ENCODE measurements around the gene TACC2.
"Not testable (repeated sequence)": the region's sequence is repeated elsewhere in the genome, so short reads cannot be mapped to it uniquely, and the experiment has no call there.

TACC2 gene

DNA sequence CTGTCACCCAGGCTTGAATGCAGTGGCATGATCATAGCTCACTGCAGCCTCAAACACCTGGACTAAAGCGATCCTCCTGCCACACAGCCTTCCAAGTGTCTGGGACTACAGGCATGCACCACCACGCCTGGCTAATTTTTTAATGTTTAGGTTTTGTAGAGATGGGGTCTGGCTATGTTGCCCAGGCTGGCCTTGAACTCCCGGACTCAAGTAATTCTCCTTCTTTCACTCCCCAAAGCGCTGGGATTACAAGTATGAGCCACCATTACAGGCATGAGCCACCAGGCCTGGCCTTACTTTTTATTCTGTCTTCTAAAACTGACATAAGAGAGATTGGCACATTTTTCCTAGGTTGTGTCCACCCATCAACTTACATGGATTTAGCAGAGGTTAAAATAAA lies 33.3 kb downstream of the TACC2 start:
- no peak for ATAC-seq
- TF ChIP-seq CSDC2 (CRISPR knock-in tag; IDR thresholded peaks at IDR 0.05) = no peak
- TF ChIP-seq CREB5 (CRISPR knock-in tag; IDR thresholded peaks at IDR 0.05; ENCODE audit: low read depth) = no peak
- no peak for TF ChIP-seq ZNF70 (CRISPR knock-in tag; IDR thresholded peaks at IDR 0.05)
- no peak for TF ChIP-seq RARB (CRISPR knock-in tag; IDR thresholded peaks at IDR 0.05)
- TF ChIP-seq, protein P1, sequence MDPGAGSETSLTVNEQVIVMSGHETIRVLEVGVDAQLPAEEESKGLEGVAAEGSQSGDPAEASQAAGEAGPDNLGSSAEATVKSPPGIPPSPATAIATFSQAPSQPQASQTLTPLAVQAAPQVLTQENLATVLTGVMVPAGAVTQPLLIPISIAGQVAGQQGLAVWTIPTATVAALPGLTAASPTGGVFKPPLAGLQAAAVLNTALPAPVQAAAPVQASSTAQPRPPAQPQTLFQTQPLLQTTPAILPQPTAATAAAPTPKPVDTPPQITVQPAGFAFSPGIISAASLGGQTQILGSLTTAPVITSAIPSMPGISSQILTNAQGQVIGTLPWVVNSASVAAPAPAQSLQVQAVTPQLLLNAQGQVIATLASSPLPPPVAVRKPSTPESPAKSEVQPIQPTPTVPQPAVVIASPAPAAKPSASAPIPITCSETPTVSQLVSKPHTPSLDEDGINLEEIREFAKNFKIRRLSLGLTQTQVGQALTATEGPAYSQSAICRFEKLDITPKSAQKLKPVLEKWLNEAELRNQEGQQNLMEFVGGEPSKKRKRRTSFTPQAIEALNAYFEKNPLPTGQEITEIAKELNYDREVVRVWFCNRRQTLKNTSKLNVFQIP (CRISPR knock-in tag; IDR thresholded peaks at IDR 0.05; ENCODE audit: borderline replicate concordance, low read depth) = no peak

- not testable (repeated sequence) for ATAC-seq
Observed at GRCh38 chr10:122023257-122023656, 34.3 kb downstream of the TACC2 start.

- peak; percentile 79 for ATAC-seq
- TF ChIP-seq SNAI2 (CRISPR knock-in tag; IDR thresholded peaks at IDR 0.05) (no peak), ZNF8 (CRISPR knock-in tag; IDR thresholded peaks at IDR 0.05) (no peak), RARB (CRISPR knock-in tag; IDR thresholded peaks at IDR 0.05) (no peak), ARNTL (CRISPR knock-in tag; IDR thresholded peaks at IDR 0.05; ENCODE audit: borderline replicate concordance, low read depth) (no peak), TCF4 (CRISPR knock-in tag; IDR thresholded peaks at IDR 0.05; ENCODE audit: borderline replicate concordance) (no peak), ZNF565 (CRISPR knock-in tag; conservative IDR thresholded peaks at IDR 0.05; ENCODE audit: low read depth) (no peak), PPARA (CRISPR knock-in tag; IDR thresholded peaks at IDR 0.05; ENCODE audit: borderline replicate concordance) (no peak), ESRRG (CRISPR knock-in tag; IDR thresholded peaks at IDR 0.05) (no peak), TOX (CRISPR knock-in tag; IDR thresholded peaks at IDR 0.05; ENCODE audit: borderline replicate concordance) (no peak), CSDC2 (CRISPR knock-in tag; IDR thresholded peaks at IDR 0.05) (no peak), ZC3H10 (CRISPR knock-in tag; IDR thresholded peaks at IDR 0.05) (no peak), ISL1 (CRISPR knock-in tag; IDR thresholded peaks at IDR 0.05) (no peak), ZFP3 (CRISPR knock-in tag; IDR thresholded peaks at IDR 0.05) (no peak), CREB5 (CRISPR knock-in tag; IDR thresholded peaks at IDR 0.05; ENCODE audit: low read depth) (no peak)
- TF ChIP-seq, protein P2, sequence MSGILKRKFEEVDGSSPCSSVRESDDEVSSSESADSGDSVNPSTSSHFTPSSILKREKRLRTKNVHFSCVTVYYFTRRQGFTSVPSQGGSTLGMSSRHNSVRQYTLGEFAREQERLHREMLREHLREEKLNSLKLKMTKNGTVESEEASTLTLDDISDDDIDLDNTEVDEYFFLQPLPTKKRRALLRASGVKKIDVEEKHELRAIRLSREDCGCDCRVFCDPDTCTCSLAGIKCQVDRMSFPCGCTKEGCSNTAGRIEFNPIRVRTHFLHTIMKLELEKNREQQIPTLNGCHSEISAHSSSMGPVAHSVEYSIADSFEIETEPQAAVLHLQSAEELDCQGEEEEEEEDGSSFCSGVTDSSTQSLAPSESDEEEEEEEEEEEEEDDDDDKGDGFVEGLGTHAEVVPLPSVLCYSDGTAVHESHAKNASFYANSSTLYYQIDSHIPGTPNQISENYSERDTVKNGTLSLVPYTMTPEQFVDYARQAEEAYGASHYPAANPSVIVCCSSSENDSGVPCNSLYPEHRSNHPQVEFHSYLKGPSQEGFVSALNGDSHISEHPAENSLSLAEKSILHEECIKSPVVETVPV (CRISPR knock-in tag; IDR thresholded peaks at IDR 0.05) = no peak
- TF ChIP-seq, protein P3, sequence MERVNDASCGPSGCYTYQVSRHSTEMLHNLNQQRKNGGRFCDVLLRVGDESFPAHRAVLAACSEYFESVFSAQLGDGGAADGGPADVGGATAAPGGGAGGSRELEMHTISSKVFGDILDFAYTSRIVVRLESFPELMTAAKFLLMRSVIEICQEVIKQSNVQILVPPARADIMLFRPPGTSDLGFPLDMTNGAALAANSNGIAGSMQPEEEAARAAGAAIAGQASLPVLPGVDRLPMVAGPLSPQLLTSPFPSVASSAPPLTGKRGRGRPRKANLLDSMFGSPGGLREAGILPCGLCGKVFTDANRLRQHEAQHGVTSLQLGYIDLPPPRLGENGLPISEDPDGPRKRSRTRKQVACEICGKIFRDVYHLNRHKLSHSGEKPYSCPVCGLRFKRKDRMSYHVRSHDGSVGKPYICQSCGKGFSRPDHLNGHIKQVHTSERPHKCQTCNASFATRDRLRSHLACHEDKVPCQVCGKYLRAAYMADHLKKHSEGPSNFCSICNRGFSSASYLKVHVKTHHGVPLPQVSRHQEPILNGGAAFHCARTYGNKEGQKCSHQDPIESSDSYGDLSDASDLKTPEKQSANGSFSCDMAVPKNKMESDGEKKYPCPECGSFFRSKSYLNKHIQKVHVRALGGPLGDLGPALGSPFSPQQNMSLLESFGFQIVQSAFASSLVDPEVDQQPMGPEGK (CRISPR knock-in tag; IDR thresholded peaks at IDR 0.05; ENCODE audit: borderline replicate concordance) = no peak
- TF ChIP-seq, protein P1 (CRISPR knock-in tag; IDR thresholded peaks at IDR 0.05; ENCODE audit: borderline replicate concordance, low read depth) = no peak
Observed at GRCh38 chr10:122029499-122030199, 40.7 kb downstream of the TACC2 start.

- ATAC-seq = no peak
- TF ChIP-seq PPARA (CRISPR knock-in tag; IDR thresholded peaks at IDR 0.05; ENCODE audit: borderline replicate concordance) (no peak), CSDC2 (CRISPR knock-in tag; IDR thresholded peaks at IDR 0.05) (no peak), ZNF8 (CRISPR knock-in tag; IDR thresholded peaks at IDR 0.05) (no peak), ZFP30 (CRISPR knock-in tag; IDR thresholded peaks at IDR 0.05) (no peak), SNAI2 (CRISPR knock-in tag; IDR thresholded peaks at IDR 0.05) (no peak), CREB5 (CRISPR knock-in tag; IDR thresholded peaks at IDR 0.05; ENCODE audit: low read depth) (no peak), RARB (CRISPR knock-in tag; IDR thresholded peaks at IDR 0.05) (no peak)
- TF ChIP-seq, protein P1 (CRISPR knock-in tag; IDR thresholded peaks at IDR 0.05; ENCODE audit: borderline replicate concordance, low read depth) = no peak
Observed at GRCh38 chr10:122030200-122030552, 41.2 kb downstream of the TACC2 start.

Data from SK-N-SH treated with all-trans-retinoic acid at 6 μM for 48 hours (cell line).